Measurements from ENCODE around the gene PRSS16.

Gene PRSS16

DNA sequence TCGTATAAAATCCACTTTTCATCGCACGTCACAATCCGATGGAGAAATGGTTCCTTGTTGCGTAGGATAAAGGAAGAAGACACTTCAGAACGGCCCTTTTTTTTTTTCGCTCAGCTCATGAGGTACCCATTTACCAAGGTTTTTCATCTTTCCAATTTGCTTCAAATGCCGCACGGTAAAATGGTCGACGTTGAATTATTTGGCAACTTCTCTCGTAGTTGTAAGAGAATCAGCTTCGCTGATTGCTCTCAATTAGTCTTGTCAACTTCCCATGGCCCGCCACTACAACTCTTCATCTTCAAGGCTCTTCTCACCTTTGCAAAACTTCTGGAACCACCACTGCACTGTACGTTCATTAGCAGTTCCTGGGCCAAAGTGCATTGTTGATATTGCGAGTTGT lies 35.8 kb downstream of the PRSS16 start:
- DNase-seq (ENCODE audit: low read depth in 2 of 2), result no peak

GRCh38 chr6:27286141-27286540 lies 38.6 kb downstream of the PRSS16 start:
- no peak for DNase-seq (ENCODE audit: low read depth in 2 of 2)

- no peak for DNase-seq (ENCODE audit: low read depth in 2 of 2)
Observed at GRCh38 chr6:27287751-27288135, 40.2 kb downstream of the PRSS16 start.

- DNase-seq (ENCODE audit: low read depth in 2 of 2), result no peak
Observed at GRCh38 chr6:27288136-27289044, 40.9 kb downstream of the PRSS16 start.

DNA sequence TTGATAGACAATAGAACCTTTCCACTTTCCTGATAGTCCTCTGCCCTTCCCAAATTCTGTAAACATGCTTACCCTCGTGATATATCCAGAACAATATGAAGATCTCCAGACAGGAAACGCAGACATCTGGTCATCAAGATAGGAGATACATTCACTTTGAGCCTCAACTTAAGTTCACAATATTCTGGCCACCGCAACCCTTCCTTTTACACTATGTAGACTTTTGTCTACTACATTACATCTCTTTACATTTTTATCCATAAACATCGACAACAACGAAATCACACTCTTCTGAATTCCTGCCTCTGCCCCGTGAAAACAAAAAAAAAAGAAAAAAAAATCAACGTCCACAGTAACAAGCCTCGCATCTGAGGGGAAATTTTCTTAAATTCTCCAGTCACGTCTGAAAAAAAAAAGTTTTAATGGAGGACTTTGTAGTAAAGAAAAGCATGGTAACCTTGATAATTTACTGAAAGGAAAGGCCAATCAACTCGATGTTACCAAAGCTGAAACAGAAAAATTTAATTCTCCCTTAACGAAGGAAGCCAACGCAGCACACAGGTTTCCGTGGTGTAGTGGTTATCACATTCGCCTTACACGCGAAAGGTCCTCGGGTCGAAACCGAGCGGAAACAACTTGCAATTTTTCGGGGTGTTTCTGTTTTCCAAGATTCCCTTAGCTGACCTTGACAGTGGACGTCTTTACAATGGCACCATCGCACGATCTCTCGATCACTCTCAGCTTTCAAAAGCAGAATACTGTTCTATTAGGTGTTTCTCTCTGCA lies 42.8 kb downstream of the PRSS16 start:
- no peak for DNase-seq (ENCODE audit: low read depth in 2 of 2)

GRCh38 chr6:27290850-27291208 lies 43.3 kb downstream of the PRSS16 start:
- DNase-seq (ENCODE audit: low read depth in 2 of 2), result no peak

DNA sequence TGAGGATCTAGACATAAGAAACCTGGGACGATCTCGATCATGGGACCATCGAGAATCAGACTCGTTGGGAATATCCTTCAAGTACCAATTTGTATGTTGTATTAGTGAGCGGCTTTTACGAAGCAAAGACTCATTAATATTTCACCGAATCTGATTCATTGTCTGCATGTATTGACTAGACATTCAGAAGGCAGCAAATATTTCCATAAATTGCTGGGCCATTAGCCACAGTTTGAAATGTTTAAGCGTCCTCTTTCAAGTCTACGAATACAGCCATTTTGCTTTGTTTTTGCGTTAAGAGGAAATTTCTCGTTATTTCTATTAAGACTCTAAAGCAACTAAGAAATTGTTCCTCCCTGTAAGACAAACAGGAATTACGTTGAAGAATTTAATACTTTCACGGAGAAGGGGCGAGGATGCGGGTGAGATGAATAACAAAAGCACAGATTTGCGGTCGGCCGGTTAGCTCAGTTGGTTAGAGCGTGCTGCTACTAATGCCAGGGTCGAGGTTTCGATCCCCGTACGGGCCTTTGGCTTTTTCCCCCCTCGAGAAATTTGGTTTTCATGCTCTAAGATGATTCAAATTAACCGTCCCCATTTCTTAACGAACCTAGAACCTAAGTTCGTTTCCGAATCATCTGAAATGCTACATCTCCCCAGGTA lies 46.1 kb downstream of the PRSS16 start:
- DNase-seq (ENCODE audit: low read depth in 2 of 2), result no peak

- no peak for DNase-seq (ENCODE audit: low read depth in 2 of 2)
Observed at GRCh38 chr6:27294409-27294808, 46.9 kb downstream of the PRSS16 start.

DNA sequence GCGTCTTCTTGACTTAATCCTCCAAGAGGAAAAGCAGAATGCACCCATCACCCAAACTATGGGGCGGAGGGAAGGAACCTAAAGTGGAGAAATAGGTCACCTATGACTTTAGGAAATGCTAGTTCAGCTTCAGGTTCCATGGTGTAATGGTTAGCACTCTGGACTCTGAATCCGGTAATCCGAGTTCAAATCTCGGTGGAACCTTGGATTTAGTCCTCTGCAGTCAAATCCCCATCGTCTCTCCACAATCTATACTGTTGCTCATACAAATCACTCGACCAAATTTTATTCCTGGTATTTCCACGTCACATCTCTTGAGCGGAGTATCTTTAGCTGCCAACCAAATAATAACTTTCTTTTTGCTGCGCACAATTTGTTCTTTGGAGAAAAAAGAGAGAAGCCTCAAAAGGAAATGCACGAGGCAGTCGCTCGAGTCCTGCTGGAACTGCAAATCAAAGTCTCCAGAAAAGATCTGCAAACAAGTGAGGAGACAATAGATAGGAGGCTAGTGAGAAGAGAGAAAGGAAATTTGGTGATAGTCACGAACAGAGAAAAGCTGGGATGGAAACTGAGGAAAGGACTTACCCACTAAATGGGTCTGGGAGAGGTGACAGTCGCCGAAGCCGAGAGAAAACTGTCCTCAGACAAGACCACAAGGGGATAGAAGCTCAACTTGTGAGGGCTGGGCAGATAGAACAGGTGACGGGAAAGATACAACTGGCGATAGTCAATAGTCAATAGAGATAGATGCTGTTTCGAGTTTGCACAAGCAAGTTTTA lies 48.0 kb downstream of the PRSS16 start:
- DNase-seq (ENCODE audit: low read depth in 2 of 2), result no peak

DNA sequence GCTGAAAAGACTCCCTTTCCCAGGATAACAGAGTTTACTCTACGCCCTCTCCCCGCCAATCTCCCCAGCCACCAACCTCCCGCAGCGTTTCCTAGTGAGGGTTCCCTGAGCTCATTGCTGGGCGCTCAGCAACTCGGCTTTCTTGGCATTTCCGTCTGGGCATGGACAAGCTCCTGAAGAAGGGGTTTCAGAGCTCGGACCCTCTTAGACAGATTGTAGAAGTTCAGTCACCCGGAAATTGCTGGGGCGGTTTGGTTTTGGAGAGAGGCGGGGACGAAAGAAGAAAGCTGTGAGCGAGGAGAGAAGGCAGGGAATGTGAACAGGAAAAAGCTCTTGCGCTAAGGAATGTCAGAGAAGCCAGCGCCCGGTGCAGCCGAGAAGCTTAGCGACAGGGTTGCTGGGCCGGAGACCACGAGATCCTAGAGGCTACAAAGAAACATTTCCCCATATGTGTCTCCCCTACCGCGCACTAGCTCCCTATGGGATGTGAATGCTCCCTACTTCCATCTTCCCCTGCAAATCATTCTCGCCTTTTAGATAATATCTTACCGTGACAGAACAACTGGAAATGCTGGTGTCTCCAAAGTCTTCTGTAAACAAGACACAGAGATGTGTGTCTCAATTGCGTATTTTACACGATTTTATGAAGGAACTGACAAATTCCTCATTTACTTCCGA lies 48.7 kb downstream of the PRSS16 start:
- DNase-seq (ENCODE audit: low read depth in 2 of 2), result no peak

DNA sequence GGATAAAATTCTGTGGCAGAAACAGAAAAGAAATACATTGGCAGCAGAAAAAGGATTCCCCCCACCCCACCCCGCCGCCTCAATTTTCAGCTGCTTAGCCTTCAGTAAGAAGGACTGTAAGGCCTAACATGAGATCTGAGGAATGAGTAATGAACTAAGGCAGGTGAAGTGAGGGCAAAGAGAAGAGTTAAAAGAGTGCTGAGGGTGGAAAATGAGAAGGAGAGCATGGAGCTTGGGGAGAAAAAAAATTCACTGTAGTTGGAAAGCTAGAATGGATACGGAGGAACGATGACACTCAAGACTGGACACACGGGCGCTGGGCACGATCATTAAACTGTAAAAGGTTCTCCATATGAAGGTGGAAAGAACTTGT lies 50.0 kb downstream of the PRSS16 start:
- no peak for DNase-seq (ENCODE audit: low read depth in 2 of 2)

- DNase-seq (ENCODE audit: low read depth in 2 of 2), result no peak
Observed at GRCh38 chr6:27297857-27298730, 50.6 kb downstream of the PRSS16 start.

- DNase-seq (ENCODE audit: low read depth in 2 of 2), result no peak
Observed at GRCh38 chr6:27303613-27304272, 56.2 kb downstream of the PRSS16 start.

Measured in stimulated activated CD4-positive, alpha-beta T cell treated with anti-CD3 and anti-CD28 coated beads, Interleukin-1b, Interleukin-23, amount 100 ng/mL, for 4 hours (primary cell).